Uterus (tissue), 2 donors: ENCODE data around the gene SREK1.

Experiments used
- CTCF ChIP-seq, 4 experiments: fragments of 200-600 bp in 2 of 4; fragments of 450-650 bp in 2 of 4; sonication (generic) in 2 of 4; IDR thresholded peaks; one replicate each; pipeline ENCODE4 v1.5.1; 2016 to 2019; ENCODE audit warnings: antibody characterized with exemption in 4 of 4, mild to moderate bottlenecking in 2 of 4, moderate library complexity in 1 of 4
- POLR2A ChIP-seq, 2 donors: fragments of 450-650 bp; IDR thresholded peaks; one replicate each; pipeline ENCODE4 v1.6.1; 2016; ENCODE audit warnings: antibody characterized with exemption in 2 of 2, mild to moderate bottlenecking in 1 of 2, moderate library complexity in 1 of 2

DNA sequence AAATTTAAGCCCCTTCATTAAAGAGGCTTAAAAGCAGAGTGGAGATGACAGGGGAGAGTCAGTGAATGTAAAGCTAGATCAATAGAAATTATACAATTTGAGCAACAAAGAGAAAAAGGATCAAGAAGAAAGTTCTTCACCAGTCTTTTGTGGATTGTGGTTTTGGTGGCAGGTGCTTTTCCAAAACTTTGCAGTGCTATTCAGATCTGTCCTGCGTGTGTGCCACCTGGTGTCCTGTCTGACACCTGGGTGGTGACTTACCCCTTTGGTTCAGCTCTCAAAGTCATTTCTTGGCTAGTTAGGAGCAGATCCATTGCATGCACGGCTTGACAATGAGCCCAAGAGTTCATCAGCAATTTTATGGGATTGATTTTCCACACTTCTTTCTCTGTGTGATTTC, 69.4 kb downstream of the SREK1 start:
- TF ChIP-seq CTCF (IDR thresholded peaks at IDR 0.05) = no peak
- TF ChIP-seq POLR2A (IDR thresholded peaks at IDR 0.05) = no peak
